Hepatocyte (in vitro differentiated cells): Measurements from ENCODE around the gene RIN3. TPM values are rescaled to one million over a fixed set of nuclear protein-coding genes. Genes with fewer than 3 reads are reported as not detected.

Experiments used
- DNase-seq: peaks from one replicate; pipeline ENCODE4 v3.0.0-alpha.2; 2016; ENCODE audit warnings: low spot score
- H2AFZ ChIP-seq: fragments of 200-600 bp; sonication (generic); 2 replicates; pipeline ENCODE4 v1.6.0; 2016; ENCODE audit warnings: antibody characterized with exemption, mild to moderate bottlenecking
- H3K27ac ChIP-seq: fragments of 200-600 bp; sonication (generic); 2 replicates; pipeline ENCODE4 v1.5.1; 2016; ENCODE audit warnings: mild to moderate bottlenecking
- H3K27me3 ChIP-seq: fragments of 200-600 bp; sonication (generic); 2 replicates; pipeline ENCODE4 v1.6.1; 2016
- H3K36me3 ChIP-seq: fragments of 200-600 bp; sonication (generic); replicated peaks from 2 replicates; pipeline ENCODE4 v1.5.1; 2016; ENCODE audit warnings: low read depth; ENCODE audit not compliant: insufficient read depth
- H3K4me1 ChIP-seq: fragments of 200-600 bp; sonication (generic); 2 replicates; pipeline ENCODE4 v1.5.1; 2016; ENCODE audit warnings: mild to moderate bottlenecking, moderate library complexity; ENCODE audit not compliant: insufficient read depth
- H3K4me2 ChIP-seq: fragments of 200-600 bp; sonication (generic); 2 replicates; pipeline ENCODE4 v1.6.0; 2016
- H3K4me3 ChIP-seq: fragments of 200-600 bp; sonication (generic); 2 replicates; pipeline ENCODE4 v1.5.1; 2016; ENCODE audit warnings: mild to moderate bottlenecking
- H3K79me2 ChIP-seq: fragments of 200-600 bp; sonication (generic); 2 replicates; pipeline ENCODE4 v1.6.0; 2017; ENCODE audit warnings: mild to moderate bottlenecking
- H3K9me2 ChIP-seq: fragments of 200-600 bp; sonication (generic); replicated peaks from 2 replicates; pipeline ENCODE4 v1.6.0; 2017; ENCODE audit warnings: mild to moderate bottlenecking; ENCODE audit not compliant: insufficient read depth
- H3K9me3 ChIP-seq: fragments of 200-600 bp; sonication (generic); 2 replicates; pipeline ENCODE4 v1.5.1; 2016; ENCODE audit warnings: low read depth, mild to moderate bottlenecking
- H4K20me1 ChIP-seq: fragments of 200-600 bp; sonication (generic); 2 replicates; pipeline ENCODE4 v1.6.0; 2016; ENCODE audit warnings: mild to moderate bottlenecking; ENCODE audit not compliant: insufficient read depth, poor library complexity, severe bottlenecking
- CTCF ChIP-seq: fragments of 200-600 bp; sonication (generic); IDR thresholded peaks from 2 replicates; pipeline ENCODE4 v1.5.1; 2016; ENCODE audit warnings: antibody characterized with exemption, mild to moderate bottlenecking; ENCODE audit not compliant: poor library complexity
- EZH2 ChIP-seq: fragments of 200-600 bp; sonication (generic); IDR thresholded peaks from 2 replicates; pipeline ENCODE4 v1.6.1; 2016; ENCODE audit warnings: antibody characterized with exemption, mild to moderate bottlenecking, borderline replicate concordance
- EZH2phosphoT487 ChIP-seq: fragments of 200-600 bp; sonication (generic); IDR thresholded peaks from one replicate; pipeline ENCODE4 v1.6.1; 2018; ENCODE audit warnings: antibody characterized with exemption, mild to moderate bottlenecking, low read depth, moderate library complexity; ENCODE audit not compliant: unreplicated experiment, severe bottlenecking
- WGBS: methylation state at CpG from one replicate; pipeline ENCODE4 v1.1.6; 2016; ENCODE audit warnings: low lambda C conversion rate; ENCODE audit errors: missing lambda C conversion rate; 5-methylcytosine and 5-hydroxymethylcytosine counted together
- polyA plus RNA-seq: library from polyadenylated mRNA; unstranded; fragments of >200 nt; fragmentation: Nextera tagmentation; extraction: Ambion mirVana; gene quantifications from 2 replicates; pipeline ENCODE4 v1.2.1, GENCODE V29; 2016
- total RNA-seq: library from RNA; depleted of rRNA; stranded (reverse); fragments of >200 nt; gene quantifications from 2 replicates; pipeline ENCODE4 v1.2.3, GENCODE V29; 2014

Gene RIN3
- total and polyA plus RNA-seq, 2 experiments from 2014 or later = 4.2 to 11.8 TPM

GRCh38 chr14:92549859-92550230 lies 36.3 kb downstream of the RIN3 start:
- Histone ChIP-seq H3K36me3 (no peaks in the 10 kb centered on the region), H3K4me3 (no peak overlapping the region), H3K79me2 (no peaks in the 10 kb centered on the region), H3K27ac (no peak overlapping the region), H3K9me2 (no peaks in the 10 kb centered on the region), H3K27me3 (no peaks in the 10 kb centered on the region), H3K9me3 (no peaks in the 10 kb centered on the region), H2AFZ (no peak overlapping the region), H4K20me1 (no peaks in the 10 kb centered on the region), H3K4me2 (no peak overlapping the region), H3K4me1 (peaks cover 9% of the 10 kb centered on the region)
- no peak for DNase-seq
- WGBS = 83% methylated on average over 7 of the region's 7 CpGs
- TF ChIP-seq EZH2 = no peak
- TF ChIP-seq EZH2phosphoT487 = no peak
- TF ChIP-seq CTCF = no peak

GRCh38 chr14:92551044-92551841 lies 37.7 kb downstream of the RIN3 start:
- H3K4me3 ChIP-seq = no peak overlapping the region
- peaks cover 9% of the 10 kb centered on the region for H3K4me1 ChIP-seq

GRCh38 chr14:92552066-92552465 lies 38.5 kb downstream of the RIN3 start:
- Histone ChIP-seq H3K27ac (no peak overlapping the region), H3K4me2 (no peak overlapping the region), H3K4me3 (no peak overlapping the region), H3K4me1 (peaks cover 9% of the 10 kb centered on the region), H3K36me3 (no peaks in the 10 kb centered on the region), H4K20me1 (no peaks in the 10 kb centered on the region), H3K27me3 (no peaks in the 10 kb centered on the region), H3K79me2 (no peaks in the 10 kb centered on the region), H3K9me3 (no peaks in the 10 kb centered on the region), H3K9me2 (no peaks in the 10 kb centered on the region), H2AFZ (no peak overlapping the region)
- WGBS = 86% methylated on average over 4 of the region's 4 CpGs
- TF ChIP-seq CTCF = no peak
- no peak for TF ChIP-seq EZH2
- no peak for TF ChIP-seq EZH2phosphoT487
- no peak for DNase-seq

More at GRCh38 chr14:92551044-92551841, 37.7 kb downstream of the RIN3 start:
- H3K9me2 ChIP-seq = no peaks in the 10 kb centered on the region
- no peak for DNase-seq
- no peaks in the 10 kb centered on the region for H3K9me3 ChIP-seq
- H4K20me1 ChIP-seq = no peaks in the 10 kb centered on the region
- WGBS = 79% methylated on average over 13 of the region's 13 CpGs
- no peak for TF ChIP-seq EZH2
- TF ChIP-seq CTCF = no peak
- TF ChIP-seq EZH2phosphoT487 = no peak
- H2AFZ ChIP-seq = no peak overlapping the region
- no peaks in the 10 kb centered on the region for H3K36me3 ChIP-seq
- H3K27me3 ChIP-seq = no peaks in the 10 kb centered on the region
- no peaks in the 10 kb centered on the region for H3K79me2 ChIP-seq
- no peak overlapping the region for H3K4me2 ChIP-seq
- no peak overlapping the region for H3K27ac ChIP-seq
